ACC112 (cell line): Measurements from ENCODE around the gene PSMD12.

Source experiments
- H2AFZ ChIP-seq: fragments of 200-600 bp; sonication (generic); one replicate; pipeline ENCODE4 v1.6.0; 2017; ENCODE audit warnings: antibody characterized with exemption, low read length; ENCODE audit not compliant: unreplicated experiment
- H3K27ac ChIP-seq: fragments of 200-600 bp; sonication (generic); 2 replicates; pipeline ENCODE4 v1.5.1; 2014; ENCODE audit warnings: low read depth, mild to moderate bottlenecking, antibody characterized with exemption, low read length, moderate library complexity
- H3K27me3 ChIP-seq: fragments of 200-600 bp; sonication (generic); 2 replicates; pipeline ENCODE4 v1.6.1; 2014; ENCODE audit warnings: mild to moderate bottlenecking, antibody characterized with exemption, low read length, moderate library complexity, mixed read lengths; ENCODE audit not compliant: insufficient read depth
- H3K36me3 ChIP-seq: fragments of 200-600 bp; sonication (generic); 2 replicates; pipeline ENCODE4 v1.6.1; 2016; ENCODE audit warnings: mild to moderate bottlenecking, antibody characterized with exemption, low read length, moderate library complexity, mixed read lengths; ENCODE audit not compliant: insufficient read depth
- H3K4me1 ChIP-seq: fragments of 200-600 bp; sonication (generic); one replicate; pipeline ENCODE4 v1.6.1; 2016; ENCODE audit warnings: low read length, mixed read lengths; ENCODE audit not compliant: insufficient read depth, unreplicated experiment, control insufficient read depth
- H3K4me3 ChIP-seq: fragments of 200-600 bp; sonication (generic); 2 replicates; pipeline ENCODE4 v1.5.1; 2014; ENCODE audit warnings: mild to moderate bottlenecking, low read depth, low read length
- H3K79me2 ChIP-seq: fragments of 200-600 bp; sonication (generic); one replicate; pipeline ENCODE4 v1.6.0; 2016; ENCODE audit warnings: low read length; ENCODE audit not compliant: control insufficient read depth, unreplicated experiment, insufficient read depth

PSMD12 gene

GRCh38 chr17:67375054-67375427 lies 8.7 kb upstream of the PSMD12 start:
- Histone ChIP-seq H3K4me1 (peaks cover 8% of the 10 kb centered on the region), H3K4me3 (no peak overlapping the region), H3K27ac (no peak overlapping the region), H2AFZ (no peak overlapping the region), H3K36me3 (no peaks in the 10 kb centered on the region), H3K27me3 (no peaks in the 10 kb centered on the region), H3K79me2 (no peaks in the 10 kb centered on the region)

- Histone ChIP-seq H3K79me2 (no peaks in the 10 kb centered on the region), H2AFZ (peak overlapping the region; percentile 8), H3K4me1 (peaks cover 8% of the 10 kb centered on the region), H3K4me3 (no peak overlapping the region), H3K27me3 (no peaks in the 10 kb centered on the region), H3K36me3 (no peaks in the 10 kb centered on the region), H3K27ac (no peak overlapping the region)
These were observed 8.1 kb upstream of the PSMD12 start for GRCh38 chr17:67374329-67375053.

GRCh38 chr17:67372751-67373150 lies 6.4 kb upstream of the PSMD12 start:
- no peaks in the 10 kb centered on the region for H3K36me3 ChIP-seq
- H2AFZ ChIP-seq = no peak overlapping the region
- peaks cover 8% of the 10 kb centered on the region for H3K4me1 ChIP-seq
- no peaks in the 10 kb centered on the region for H3K27me3 ChIP-seq
- H3K79me2 ChIP-seq = no peaks in the 10 kb centered on the region
- peak overlapping the region; percentile 9; the same call in 1 of the 2 replicates for H3K27ac ChIP-seq
- H3K4me3 ChIP-seq = no peak overlapping the region

GRCh38 chr17:67369676-67370075 lies 3.3 kb upstream of the PSMD12 start:
- Histone ChIP-seq H3K27me3 (no peaks in the 10 kb centered on the region), H3K4me1 (peaks cover 6% of the 10 kb centered on the region), H3K4me3 (no peak overlapping the region), H3K79me2 (peaks cover 19% of the 10 kb centered on the region), H2AFZ (peak overlapping the region; percentile 55), H3K36me3 (0 out of 2 replicates have a peak, but pooled peaks cover under 1% of the 10 kb centered on the region), H3K27ac (no peak overlapping the region)

- H3K4me1 ChIP-seq = peaks cover 22% of the 10 kb centered on the region
- H2AFZ ChIP-seq = peak overlapping the region; percentile 20
- H3K4me3 ChIP-seq = peak overlapping the region; percentile 98
- H3K27me3 ChIP-seq = no peaks in the 10 kb centered on the region
- H3K36me3 ChIP-seq = 0 out of 2 replicates have a peak, but pooled peaks cover 5% of the 10 kb centered on the region
- H3K79me2 ChIP-seq = peaks cover 58% of the 10 kb centered on the region
- peak overlapping the region; percentile 98 for H3K27ac ChIP-seq
These were observed 612 bp downstream of the PSMD12 start for GRCh38 chr17:67365738-67366192.

- H3K79me2 ChIP-seq = peaks cover 64% of the 10 kb centered on the region
- H3K4me3 ChIP-seq = peak overlapping the region; percentile 98
- H2AFZ ChIP-seq = no peak overlapping the region
- H3K27me3 ChIP-seq = no peaks in the 10 kb centered on the region
- H3K27ac ChIP-seq = peak overlapping the region; percentile 98
- H3K4me1 ChIP-seq = peaks cover 27% of the 10 kb centered on the region
- H3K36me3 ChIP-seq = peaks cover 9% of the 10 kb centered on the region; the same call in 1 of the 2 replicates
These were observed 1.3 kb downstream of the PSMD12 start for GRCh38 chr17:67364847-67365737.

- no peaks in the 10 kb centered on the region for H3K27me3 ChIP-seq
- no peak overlapping the region for H3K27ac ChIP-seq
- peaks cover 14% of the 10 kb centered on the region for H3K36me3 ChIP-seq
- no peak overlapping the region for H2AFZ ChIP-seq
- H3K4me3 ChIP-seq = no peak overlapping the region
- peaks cover 35% of the 10 kb centered on the region for H3K4me1 ChIP-seq
- H3K79me2 ChIP-seq = peaks cover 90% of the 10 kb centered on the region
These were observed 4.2 kb downstream of the PSMD12 start for GRCh38 chr17:67362173-67362572.

GRCh38 chr17:67360880-67361279 lies 5.5 kb downstream of the PSMD12 start:
- Histone ChIP-seq H3K27me3 (no peaks in the 10 kb centered on the region), H3K4me3 (no peak overlapping the region), H3K27ac (no peak overlapping the region), H3K36me3 (peaks cover 21% of the 10 kb centered on the region), H3K4me1 (peaks cover 31% of the 10 kb centered on the region), H3K79me2 (peaks cover 89% of the 10 kb centered on the region), H2AFZ (no peak overlapping the region)

- H2AFZ ChIP-seq = no peak overlapping the region
- no peaks in the 10 kb centered on the region for H3K27me3 ChIP-seq
- H3K36me3 ChIP-seq = peaks cover 25% of the 10 kb centered on the region
- peaks cover 86% of the 10 kb centered on the region for H3K79me2 ChIP-seq
- no peak overlapping the region for H3K27ac ChIP-seq
- peaks cover 31% of the 10 kb centered on the region for H3K4me1 ChIP-seq
- H3K4me3 ChIP-seq = no peak overlapping the region; the same call in 1 of the 2 replicates
These were observed 6.2 kb downstream of the PSMD12 start for GRCh38 chr17:67359960-67360791.

GRCh38 chr17:67358612-67359011 lies 7.8 kb downstream of the PSMD12 start:
- H3K27ac ChIP-seq = no peak overlapping the region

More at GRCh38 chr17:67358612-67359011, 7.8 kb downstream of the PSMD12 start:
- H3K27me3 ChIP-seq = no peaks in the 10 kb centered on the region
- peaks cover 81% of the 10 kb centered on the region for H3K79me2 ChIP-seq
- H3K4me3 ChIP-seq = no peak overlapping the region
- H3K36me3 ChIP-seq = peaks cover 30% of the 10 kb centered on the region
- peaks cover 19% of the 10 kb centered on the region for H3K4me1 ChIP-seq
- H2AFZ ChIP-seq = no peak overlapping the region
